ELF-1 (cell line): ENCODE results near the gene TRIM34.
"Not testable (repeated sequence)": the region's sequence is repeated elsewhere in the genome, so short reads cannot be mapped to it uniquely, and the experiment has no call there.

Experiments used
- DNase-seq: peaks from one replicate; pipeline ENCODE4 v3.0.0-alpha.2; 2016; ENCODE audit warnings: low read depth, low spot score

The TRIM34 gene

DNA sequence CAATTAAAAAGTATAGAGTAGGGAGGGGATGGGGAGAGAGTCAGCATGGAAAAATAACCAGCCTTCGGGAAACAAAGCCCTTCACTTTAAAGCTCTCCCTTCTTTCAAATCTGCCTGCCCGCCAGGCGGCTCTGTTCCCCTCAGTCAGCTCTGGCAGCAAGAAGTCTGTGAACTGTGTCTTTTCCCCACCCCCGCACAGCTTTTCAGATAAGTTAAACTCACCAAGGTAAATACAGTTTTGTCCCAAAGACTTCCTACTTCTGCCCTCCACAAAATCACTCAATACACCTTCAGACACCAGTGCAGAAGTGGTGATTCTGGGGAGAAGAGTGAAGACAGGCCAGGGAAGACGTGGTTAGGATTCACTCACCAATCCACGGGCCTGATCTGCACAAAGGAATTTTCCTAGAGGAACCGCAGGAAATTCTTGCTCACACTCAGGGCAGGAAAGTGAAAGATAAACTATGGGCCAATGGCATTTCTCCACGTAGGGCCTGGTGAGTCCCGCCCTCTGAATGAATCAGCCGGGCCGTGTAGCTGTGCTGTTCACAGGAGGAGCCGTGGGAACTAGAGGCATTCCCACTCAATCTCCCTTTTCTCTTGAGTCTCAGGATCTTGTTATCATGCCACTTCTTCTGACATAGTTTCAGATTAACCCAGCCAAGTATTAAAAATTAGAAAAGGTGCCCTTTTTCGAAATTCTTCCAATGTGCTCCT is 60.0 kb downstream of the TRIM34 start, which contains the start of gene TRIM5:
Gene TRIM5, minus strand, starts transcription at position 429 of the 717 bp plus-strand sequence. CDS start 4,897 bp downstream, outside the sequence.
- DNase-seq: peak; percentile 94

DNA sequence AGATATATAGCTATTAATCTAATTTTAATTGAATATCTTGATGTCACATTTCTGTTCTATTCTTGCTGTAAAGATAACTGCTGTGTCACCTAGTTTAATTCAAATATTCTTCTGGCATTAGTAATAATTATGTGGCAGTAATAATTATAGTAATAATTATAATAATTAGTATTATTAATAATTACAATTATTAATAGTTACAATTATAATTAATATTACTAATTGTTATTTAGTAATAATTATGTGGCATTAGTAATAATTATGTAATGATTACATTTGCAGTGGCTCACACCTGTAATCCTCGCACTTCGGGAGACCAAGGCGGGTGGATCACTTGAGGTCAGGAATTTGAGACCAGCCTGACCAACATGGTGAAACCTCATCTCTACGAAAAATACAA is 61.6 kb downstream of the TRIM34 start:
- no peak for DNase-seq

DNA sequence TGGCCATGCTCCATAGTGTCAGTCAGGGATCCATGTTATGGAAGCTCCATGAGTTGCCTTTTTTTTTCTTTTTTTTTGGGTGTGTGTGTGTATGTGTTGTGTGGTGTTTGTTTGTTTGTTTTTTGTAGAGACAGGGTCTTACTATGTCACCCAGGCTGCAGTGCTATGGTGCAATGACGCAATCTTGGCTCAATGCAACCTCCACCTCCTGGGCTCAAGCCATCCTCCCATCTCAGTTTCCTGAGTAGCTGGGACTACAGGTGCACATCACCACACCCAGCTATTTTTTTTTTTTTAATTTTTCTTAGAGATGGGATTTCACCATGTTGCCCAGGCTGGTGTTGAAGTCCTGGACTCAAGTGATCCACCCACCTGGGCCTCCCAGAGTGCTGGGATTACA is 63.7 kb downstream of the TRIM34 start:
- no peak for DNase-seq

DNA sequence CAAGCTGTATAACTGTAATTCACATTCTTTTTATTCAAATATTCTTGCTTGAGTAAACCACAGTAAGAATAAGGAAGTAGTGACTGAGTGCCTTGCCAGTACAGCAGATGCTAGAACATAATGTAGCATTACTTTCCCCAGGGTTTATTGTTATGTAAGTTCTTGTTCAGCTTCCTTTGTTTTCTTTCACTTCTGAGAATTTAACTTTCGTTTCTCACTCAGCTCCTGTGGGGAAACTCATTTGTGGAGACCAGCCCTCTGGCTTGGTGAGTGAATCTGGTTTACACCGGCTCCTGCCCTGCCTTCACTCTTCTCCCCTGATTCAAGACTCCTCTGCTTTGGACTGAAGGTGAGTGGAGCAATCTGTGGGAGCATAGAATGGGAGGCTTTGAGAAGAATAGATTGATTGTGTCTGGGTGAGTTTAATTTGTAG is 64.8 kb downstream of the TRIM34 start, which contains the start of gene TRIM22:
Gene TRIM22, plus strand, starts transcription at position 240 of the 433 bp plus-strand sequence. CDS start 6,443 bp downstream, outside the sequence.
- peak; percentile 65 for DNase-seq

DNA sequence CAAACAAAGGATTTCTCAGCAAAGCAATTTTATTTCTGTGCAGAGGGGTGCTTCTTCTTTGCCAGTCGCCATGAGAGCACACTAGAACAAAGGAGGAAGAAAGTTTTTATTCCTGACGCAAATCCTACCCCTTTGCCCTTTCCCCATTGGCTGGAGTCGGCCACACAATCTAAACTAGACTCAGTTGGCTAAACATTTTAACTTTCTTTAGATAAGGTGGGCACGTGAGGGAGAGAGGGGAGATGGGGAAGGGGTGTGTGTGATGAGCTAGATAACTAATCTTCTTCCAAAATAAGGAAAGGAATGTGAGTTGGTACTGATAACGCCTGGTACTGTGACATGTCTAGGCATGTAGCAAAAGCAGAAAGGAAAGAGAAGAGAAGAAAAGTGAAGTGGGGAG is 65.4 kb downstream of the TRIM34 start:
- DNase-seq: no peak

DNA sequence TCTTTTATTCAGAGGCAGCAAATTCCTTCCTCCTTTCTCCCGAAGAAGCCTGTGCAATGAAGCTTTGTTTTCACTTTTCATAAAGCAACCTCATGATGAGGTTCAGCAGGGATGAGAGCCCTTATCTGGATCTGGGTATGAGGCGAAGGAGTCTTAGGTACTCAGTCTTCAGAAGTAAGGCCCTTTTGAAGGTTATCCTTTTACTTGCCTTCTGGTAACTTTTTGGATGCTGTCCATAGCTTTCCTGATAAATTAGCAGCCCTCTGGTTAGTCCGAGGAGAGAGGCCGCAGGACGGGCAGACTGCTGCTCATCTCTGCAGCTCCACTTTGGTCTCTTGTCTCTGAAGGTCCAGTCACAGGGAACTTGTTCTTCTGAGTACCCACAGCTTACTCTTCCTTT is 65.9 kb downstream of the TRIM34 start:
- DNase-seq: no peak

DNA sequence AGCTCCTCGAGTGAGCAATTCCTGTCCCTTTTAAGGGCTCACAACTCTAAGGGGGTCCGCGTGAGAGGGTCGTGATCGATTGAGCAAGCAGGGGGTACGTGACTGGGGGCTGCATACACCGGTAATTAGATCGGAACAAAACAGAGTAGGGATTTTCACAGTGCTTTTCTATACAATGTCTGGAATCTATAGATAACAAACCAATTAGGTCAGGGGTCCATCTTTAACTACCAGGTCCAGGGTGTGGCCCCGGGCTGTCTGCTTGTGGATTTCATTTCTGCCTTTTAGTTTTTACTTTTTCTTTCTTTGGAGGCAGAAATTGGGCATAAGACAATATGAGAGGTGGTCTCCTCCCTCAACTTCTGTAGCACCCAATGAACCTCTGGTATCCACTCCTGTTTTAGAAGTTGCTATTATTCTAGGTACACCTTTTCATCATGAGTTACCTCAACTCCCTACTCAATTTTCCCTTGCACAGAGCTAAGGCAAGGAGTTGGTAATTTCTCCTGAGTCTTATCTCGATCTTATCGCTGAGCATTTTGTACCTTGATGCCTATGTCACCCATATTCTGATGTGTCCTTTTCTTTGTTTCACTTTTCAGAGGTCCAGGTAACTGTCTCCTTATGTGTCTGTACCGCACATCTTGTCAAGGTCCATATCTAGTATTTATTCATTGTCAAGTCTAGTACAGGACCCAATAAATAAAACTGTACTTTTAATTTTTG is 66.6 kb downstream of the TRIM34 start:
- DNase-seq: not testable (repeated sequence)

DNA sequence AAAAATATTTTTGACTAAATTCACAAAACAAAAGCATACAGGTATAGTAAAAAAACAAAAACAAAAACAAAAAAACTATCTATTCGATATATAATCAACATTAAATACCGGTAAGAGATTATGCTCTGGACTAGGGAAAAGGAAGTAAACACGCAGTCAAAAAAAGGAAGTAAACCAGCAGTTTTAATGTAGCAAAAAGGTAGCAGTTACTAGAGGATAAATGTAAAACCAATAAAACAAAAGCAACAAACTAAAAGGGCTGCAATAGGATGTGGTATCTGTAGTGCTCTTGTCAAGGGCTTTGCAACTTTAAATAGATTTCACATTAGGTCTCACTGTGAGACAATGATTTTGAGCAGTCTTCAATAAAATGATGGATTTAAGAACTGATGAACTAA is 67.2 kb downstream of the TRIM34 start:
- DNase-seq: no peak
